WTC11 (cell line): ENCODE data around the gene CFAP74. TPM values are rescaled to one million over a fixed set of nuclear protein-coding genes. Genes with fewer than 3 reads are reported as not detected.

Source experiments
- ATAC-seq: fragments of 200-7000 bp; cut with Tn5 transposase; 2 replicates; pipeline ENCODE4 v1.10.0; 2021; ENCODE audit warnings: mild to moderate bottlenecking, moderate library complexity
- CTCF ChIA-PET: fragments of 300-600 bp; sonication (Branson Sonifier 250); formaldehyde crosslinking; loops from one replicate; lab custom pipeline; 2021; ENCODE audit warnings: antibody characterized with exemption; lab: Charles Lee
- POLR2A ChIA-PET: fragments of 350-600 bp; sonication (Branson Sonifier 250); formaldehyde crosslinking; loops from one replicate; lab custom pipeline; 2021; ENCODE audit warnings: antibody characterized with exemption; lab: Charles Lee
- DNase-seq: peaks from one replicate; pipeline ENCODE4 v3.0.0; 2021; ENCODE audit warnings: low spot score
- H3K27ac Mint-ChIP-seq: 2 replicates; pipeline ENCODE4 v1.8.0; 2021; ENCODE audit warnings: mixed read lengths
- H3K27me3 Mint-ChIP-seq: 2 replicates; pipeline ENCODE4 v1.8.0; 2021; ENCODE audit warnings: low read depth, mild to moderate bottlenecking, moderate library complexity, mixed read lengths
- H3K36me3 Mint-ChIP-seq: 2 replicates; pipeline ENCODE4 v1.8.0; 2021; ENCODE audit warnings: mixed read lengths
- H3K4me1 Mint-ChIP-seq: 2 replicates; pipeline ENCODE4 v1.8.0; 2022; ENCODE audit warnings: mixed read lengths
- H3K4me3 Mint-ChIP-seq: 2 replicates; pipeline ENCODE4 v1.8.0; 2021; ENCODE audit warnings: mild to moderate bottlenecking, moderate library complexity, mixed read lengths
- H3K9me3 Mint-ChIP-seq: 2 replicates; pipeline ENCODE4 v1.8.0; 2021; ENCODE audit warnings: mixed read lengths
- AR ChIP-seq: fragments of 250-450 bp; sonication (Bioruptor Pico); IDR thresholded peaks from 2 replicates; pipeline ENCODE4 v1.9.0; 2021; ENCODE audit warnings: mild to moderate bottlenecking
- CREM ChIP-seq: sonication (generic); formaldehyde crosslinking; IDR thresholded peaks from 2 replicates; pipeline ENCODE4 v1.8.1; 2022; ENCODE audit warnings: mild to moderate bottlenecking, missing genetic modification reagents, moderate library complexity
- CTCF ChIP-seq: fragments of 200-600 bp; IDR thresholded peaks from 2 replicates; pipeline ENCODE4 v1.8.0; 2022; ENCODE audit warnings: antibody characterized with exemption
- ESRRA ChIP-seq: sonication (generic); formaldehyde crosslinking; IDR thresholded peaks from 2 replicates; pipeline ENCODE4 v1.8.1; 2022; ENCODE audit warnings: mild to moderate bottlenecking, missing genetic modification reagents, borderline replicate concordance
- FOXP1 ChIP-seq: sonication (generic); formaldehyde crosslinking; IDR thresholded peaks from 2 replicates; pipeline ENCODE4 v1.8.0; 2022; ENCODE audit warnings: missing genetic modification reagents, mild to moderate bottlenecking, moderate library complexity, borderline replicate concordance
- FOXP4 ChIP-seq: sonication (generic); formaldehyde crosslinking; IDR thresholded peaks from 2 replicates; pipeline ENCODE4 v1.8.0; 2022; ENCODE audit warnings: mild to moderate bottlenecking, missing genetic modification reagents
- IRF2 ChIP-seq: sonication (generic); formaldehyde crosslinking; IDR thresholded peaks from 2 replicates; pipeline ENCODE4 v1.8.0; 2022; ENCODE audit warnings: low read depth, missing genetic modification reagents, borderline replicate concordance
- KAT7 ChIP-seq: sonication (generic); formaldehyde crosslinking; IDR thresholded peaks from 2 replicates; pipeline ENCODE4 v1.8.1; 2023; ENCODE audit warnings: missing genetic modification reagents, mild to moderate bottlenecking, borderline replicate concordance
- NFYB ChIP-seq: sonication (generic); formaldehyde crosslinking; conservative IDR thresholded peaks from 2 replicates; pipeline ENCODE4 v1.8.0; 2022; ENCODE audit warnings: low read depth, missing genetic modification reagents
- NR1H2 ChIP-seq: sonication (generic); formaldehyde crosslinking; IDR thresholded peaks from 2 replicates; pipeline ENCODE4 v1.9.0; 2021; ENCODE audit warnings: mild to moderate bottlenecking, moderate library complexity, missing genetic modification reagents
- PRRX2 ChIP-seq: fragments of 250-450 bp; sonication (Bioruptor Pico); IDR thresholded peaks from 2 replicates; pipeline ENCODE4 v1.8.0; 2021; ENCODE audit warnings: mild to moderate bottlenecking
- SP1 ChIP-seq: sonication (generic); formaldehyde crosslinking; conservative IDR thresholded peaks from 2 replicates; pipeline ENCODE4 v1.8.1; 2022; ENCODE audit warnings: missing genetic modification reagents
- TCF7 ChIP-seq: sonication (generic); formaldehyde crosslinking; IDR thresholded peaks from 2 replicates; pipeline ENCODE4 v1.8.0; 2022; ENCODE audit warnings: mild to moderate bottlenecking, low read depth, missing genetic modification reagents, moderate library complexity
- ZBTB43 ChIP-seq: sonication (generic); formaldehyde crosslinking; IDR thresholded peaks from 2 replicates; pipeline ENCODE4 v1.8.1; 2023; ENCODE audit warnings: mild to moderate bottlenecking, missing genetic modification reagents
- ZNF232 ChIP-seq: sonication (generic); formaldehyde crosslinking; IDR thresholded peaks from 2 replicates; pipeline ENCODE4 v1.8.0; 2022; ENCODE audit warnings: mild to moderate bottlenecking, missing genetic modification reagents
- ZNF423 ChIP-seq: fragments of 250-450 bp; sonication (Bioruptor Pico); IDR thresholded peaks from 2 replicates; pipeline ENCODE4 v2.1.2; 2022; ENCODE audit warnings: mild to moderate bottlenecking, moderate library complexity
- total RNA-seq: library from RNA; stranded (reverse); gene quantifications from 3 replicates; pipeline ENCODE4 v1.2.3, GENCODE V29; 2021
- TF ChIP-seq, protein P1 (sequence below): sonication (generic); formaldehyde crosslinking; IDR thresholded peaks from 2 replicates; pipeline ENCODE4 v1.8.1; 2023; ENCODE audit warnings: mild to moderate bottlenecking, missing genetic modification reagents
- TF ChIP-seq, protein P2 (sequence below): sonication (generic); formaldehyde crosslinking; IDR thresholded peaks from 2 replicates; pipeline ENCODE4 v1.8.0; 2022; ENCODE audit warnings: mild to moderate bottlenecking, missing genetic modification reagents
- TF ChIP-seq, protein P3 (sequence below): sonication (generic); formaldehyde crosslinking; IDR thresholded peaks from 2 replicates; pipeline ENCODE4 v1.8.1; 2023; ENCODE audit warnings: mild to moderate bottlenecking, moderate library complexity, missing genetic modification reagents

Gene CFAP74
- total RNA-seq, 1 experiment from 2014 or later = 0.35 TPM

- TF ChIP-seq NR1H2 (CRISPR knock-in tag) (no peak), ESRRA (no peak)
- TF ChIP-seq, all 79 proteins: peak for 0
Measured at GRCh38 chr1:1987142-1987510, 16.5 kb downstream of the CFAP74 start (continued).

DNA sequence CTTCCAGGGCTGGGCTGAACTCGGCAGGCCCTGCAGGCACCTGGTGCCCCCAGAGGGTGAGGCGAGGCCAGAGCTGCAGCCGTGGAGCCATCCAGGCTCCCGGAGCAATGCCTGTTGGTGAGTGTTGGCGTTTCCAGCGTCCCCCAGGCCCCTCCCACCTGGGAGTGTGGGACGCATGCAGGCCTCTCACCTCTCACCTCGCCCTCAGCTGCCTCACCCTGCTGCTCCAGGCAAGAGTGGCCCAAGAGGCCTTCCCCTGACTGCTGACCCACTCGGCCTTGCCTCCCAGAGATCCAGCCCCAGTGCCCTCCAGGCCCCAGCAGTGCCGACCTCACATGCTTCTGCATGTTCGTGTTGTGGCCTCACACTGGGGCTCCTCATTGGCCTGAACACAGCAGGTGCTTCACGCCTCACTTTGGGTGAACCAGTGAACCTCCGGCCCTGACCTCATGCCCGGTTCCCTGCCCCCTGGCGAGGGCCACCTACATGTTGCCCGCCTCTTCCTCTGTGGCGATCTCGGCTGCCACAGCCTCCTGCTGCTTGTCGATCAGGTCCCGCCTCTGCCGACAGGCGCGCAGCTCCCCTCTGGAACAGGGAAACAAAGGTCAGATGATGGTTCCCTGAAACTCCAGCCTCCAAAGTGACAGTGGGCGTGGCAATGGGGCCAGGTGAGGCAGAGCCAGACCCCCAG is 17.0 kb downstream of the CFAP74 start:
- no peak overlapping the region for H3K27ac Mint-ChIP-seq
- DNase-seq = no peak
- CTCF ChIA-PET = interaction anchor here (1.0 to 2.3 kb wide), 2 partner anchors 58 to 63 kb away, joined by 3 to 10 read pairs; no protein-coding TSS in a partner anchor
- H3K36me3 Mint-ChIP-seq = no peaks in the 10 kb centered on the region
- no peaks in the 10 kb centered on the region for H3K9me3 Mint-ChIP-seq
- ATAC-seq = peak; percentile 44
- no peaks in the 10 kb centered on the region for H3K4me1 Mint-ChIP-seq
- no peaks in the 10 kb centered on the region; the same call in 1 of the 2 replicates for H3K27me3 Mint-ChIP-seq
- TF ChIP-seq IRF2 (no peak), PRRX2 (CRISPR knock-in tag) (no peak), KAT7 (CRISPR knock-in tag) (no peak), ZNF232 (CRISPR knock-in tag) (no peak), CTCF (no peak), FOXP1 (CRISPR knock-in tag) (0 out of 2 replicates have a peak, but pooled peaks have one; percentile 35), FOXP4 (CRISPR knock-in tag) (no peak), NR1H2 (CRISPR knock-in tag) (no peak)
- no peak overlapping the region for H3K4me3 Mint-ChIP-seq
- POLR2A ChIA-PET = no interaction called here

- H3K27ac Mint-ChIP-seq = peak overlapping the region; percentile 69
- no peaks in the 10 kb centered on the region; the same call in 1 of the 2 replicates for H3K27me3 Mint-ChIP-seq
- no peak overlapping the region for H3K4me3 Mint-ChIP-seq
- no peak for DNase-seq
- ATAC-seq = no peak
- no peaks in the 10 kb centered on the region for H3K9me3 Mint-ChIP-seq
- H3K36me3 Mint-ChIP-seq = no peaks in the 10 kb centered on the region
- H3K4me1 Mint-ChIP-seq = no peaks in the 10 kb centered on the region
- POLR2A ChIA-PET = no interaction called here
- CTCF ChIA-PET = interaction anchor here (2.3 kb wide), 1 partner anchor 59 kb away, joined by 10 read pairs; no protein-coding TSS in a partner anchor
- TF ChIP-seq CREM (CRISPR knock-in tag) (no peak), NFYB (CRISPR knock-in tag) (no peak), FOXP1 (CRISPR knock-in tag) (no peak), SP1 (CRISPR knock-in tag) (no peak), TCF7 (CRISPR knock-in tag) (no peak), ZNF423 (CRISPR knock-in tag) (no peak), ZBTB43 (CRISPR knock-in tag) (no peak), AR (CRISPR knock-in tag) (no peak)
- TF ChIP-seq, protein P1, sequence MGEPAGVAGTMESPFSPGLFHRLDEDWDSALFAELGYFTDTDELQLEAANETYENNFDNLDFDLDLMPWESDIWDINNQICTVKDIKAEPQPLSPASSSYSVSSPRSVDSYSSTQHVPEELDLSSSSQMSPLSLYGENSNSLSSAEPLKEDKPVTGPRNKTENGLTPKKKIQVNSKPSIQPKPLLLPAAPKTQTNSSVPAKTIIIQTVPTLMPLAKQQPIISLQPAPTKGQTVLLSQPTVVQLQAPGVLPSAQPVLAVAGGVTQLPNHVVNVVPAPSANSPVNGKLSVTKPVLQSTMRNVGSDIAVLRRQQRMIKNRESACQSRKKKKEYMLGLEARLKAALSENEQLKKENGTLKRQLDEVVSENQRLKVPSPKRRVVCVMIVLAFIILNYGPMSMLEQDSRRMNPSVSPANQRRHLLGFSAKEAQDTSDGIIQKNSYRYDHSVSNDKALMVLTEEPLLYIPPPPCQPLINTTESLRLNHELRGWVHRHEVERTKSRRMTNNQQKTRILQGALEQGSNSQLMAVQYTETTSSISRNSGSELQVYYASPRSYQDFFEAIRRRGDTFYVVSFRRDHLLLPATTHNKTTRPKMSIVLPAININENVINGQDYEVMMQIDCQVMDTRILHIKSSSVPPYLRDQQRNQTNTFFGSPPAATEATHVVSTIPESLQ = no peak
- TF ChIP-seq, protein P2, sequence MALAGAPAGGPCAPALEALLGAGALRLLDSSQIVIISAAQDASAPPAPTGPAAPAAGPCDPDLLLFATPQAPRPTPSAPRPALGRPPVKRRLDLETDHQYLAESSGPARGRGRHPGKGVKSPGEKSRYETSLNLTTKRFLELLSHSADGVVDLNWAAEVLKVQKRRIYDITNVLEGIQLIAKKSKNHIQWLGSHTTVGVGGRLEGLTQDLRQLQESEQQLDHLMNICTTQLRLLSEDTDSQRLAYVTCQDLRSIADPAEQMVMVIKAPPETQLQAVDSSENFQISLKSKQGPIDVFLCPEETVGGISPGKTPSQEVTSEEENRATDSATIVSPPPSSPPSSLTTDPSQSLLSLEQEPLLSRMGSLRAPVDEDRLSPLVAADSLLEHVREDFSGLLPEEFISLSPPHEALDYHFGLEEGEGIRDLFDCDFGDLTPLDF (CRISPR knock-in tag) = no peak
- TF ChIP-seq, protein P3, sequence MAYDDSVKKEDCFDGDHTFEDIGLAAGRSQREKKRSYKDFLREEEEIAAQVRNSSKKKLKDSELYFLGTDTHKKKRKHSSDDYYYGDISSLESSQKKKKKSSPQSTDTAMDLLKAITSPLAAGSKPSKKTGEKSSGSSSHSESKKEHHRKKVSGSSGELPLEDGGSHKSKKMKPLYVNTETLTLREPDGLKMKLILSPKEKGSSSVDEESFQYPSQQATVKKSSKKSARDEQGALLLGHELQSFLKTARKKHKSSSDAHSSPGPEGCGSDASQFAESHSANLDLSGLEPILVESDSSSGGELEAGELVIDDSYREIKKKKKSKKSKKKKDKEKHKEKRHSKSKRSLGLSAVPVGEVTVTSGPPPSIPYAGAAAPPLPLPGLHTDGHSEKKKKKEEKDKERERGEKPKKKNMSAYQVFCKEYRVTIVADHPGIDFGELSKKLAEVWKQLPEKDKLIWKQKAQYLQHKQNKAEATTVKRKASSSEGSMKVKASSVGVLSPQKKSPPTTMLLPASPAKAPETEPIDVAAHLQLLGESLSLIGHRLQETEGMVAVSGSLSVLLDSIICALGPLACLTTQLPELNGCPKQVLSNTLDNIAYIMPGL (CRISPR knock-in tag) = no peak
Measured at GRCh38 chr1:1985375-1986050, 18.1 kb downstream of the CFAP74 start.
